D341Med (cell line): Measurements from ENCODE around the gene FURIN.
"Not testable (repeated sequence)": the region's sequence is repeated elsewhere in the genome, so short reads cannot be mapped to it uniquely, and the experiment has no call there.

Experiments used
- DNase-seq: peaks from one replicate; pipeline ENCODE4 v3.0.0; 2012; ENCODE audit warnings: low spot score

The FURIN gene

DNA sequence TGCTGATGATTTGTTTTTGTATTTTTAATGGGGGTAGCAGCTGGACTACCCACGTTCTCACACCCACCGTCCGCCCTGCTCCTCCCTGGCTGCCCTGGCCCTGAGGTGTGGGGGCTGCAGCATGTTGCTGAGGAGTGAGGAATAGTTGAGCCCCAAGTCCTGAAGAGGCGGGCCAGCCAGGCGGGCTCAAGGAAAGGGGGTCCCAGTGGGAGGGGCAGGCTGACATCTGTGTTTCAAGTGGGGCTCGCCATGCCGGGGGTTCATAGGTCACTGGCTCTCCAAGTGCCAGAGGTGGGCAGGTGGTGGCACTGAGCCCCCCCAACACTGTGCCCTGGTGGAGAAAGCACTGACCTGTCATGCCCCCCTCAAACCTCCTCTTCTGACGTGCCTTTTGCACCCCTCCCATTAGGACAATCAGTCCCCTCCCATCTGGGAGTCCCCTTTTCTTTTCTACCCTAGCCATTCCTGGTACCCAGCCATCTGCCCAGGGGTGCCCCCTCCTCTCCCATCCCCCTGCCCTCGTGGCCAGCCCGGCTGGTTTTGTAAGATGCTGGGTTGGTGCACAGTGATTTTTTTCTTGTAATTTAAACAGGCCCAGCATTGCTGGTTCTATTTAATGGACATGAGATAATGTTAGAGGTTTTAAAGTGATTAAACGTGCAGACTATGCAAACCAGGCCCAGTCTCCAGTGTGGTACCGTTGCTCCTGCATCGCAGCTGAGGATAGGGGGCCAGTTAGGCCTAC, 14.6 kb downstream of the FURIN start:
- DNase-seq, result no peak

DNA sequence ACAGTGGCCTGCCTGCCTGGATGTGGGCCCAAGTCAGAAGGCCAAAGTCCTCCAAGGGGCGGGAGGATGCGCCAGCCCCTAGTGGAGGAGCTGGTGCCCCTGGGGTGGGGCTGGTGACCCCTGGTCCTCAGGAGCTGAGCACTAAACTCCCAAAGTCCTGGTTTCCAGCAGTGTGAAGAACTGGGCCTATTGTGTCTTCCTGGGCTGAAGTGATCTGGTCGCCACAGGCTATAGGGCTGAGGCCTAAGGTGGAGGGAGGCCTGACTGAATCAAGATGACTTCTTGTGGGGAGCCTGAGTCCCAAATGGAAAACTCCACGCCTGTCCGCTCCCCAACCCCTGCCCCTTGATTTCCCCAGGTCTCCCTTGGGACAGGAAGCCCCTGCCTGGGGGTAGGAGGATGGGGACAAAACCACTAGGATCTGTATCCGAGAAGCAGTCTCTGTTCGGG, 15.2 kb downstream of the FURIN start:
- DNase-seq, result no peak

DNA sequence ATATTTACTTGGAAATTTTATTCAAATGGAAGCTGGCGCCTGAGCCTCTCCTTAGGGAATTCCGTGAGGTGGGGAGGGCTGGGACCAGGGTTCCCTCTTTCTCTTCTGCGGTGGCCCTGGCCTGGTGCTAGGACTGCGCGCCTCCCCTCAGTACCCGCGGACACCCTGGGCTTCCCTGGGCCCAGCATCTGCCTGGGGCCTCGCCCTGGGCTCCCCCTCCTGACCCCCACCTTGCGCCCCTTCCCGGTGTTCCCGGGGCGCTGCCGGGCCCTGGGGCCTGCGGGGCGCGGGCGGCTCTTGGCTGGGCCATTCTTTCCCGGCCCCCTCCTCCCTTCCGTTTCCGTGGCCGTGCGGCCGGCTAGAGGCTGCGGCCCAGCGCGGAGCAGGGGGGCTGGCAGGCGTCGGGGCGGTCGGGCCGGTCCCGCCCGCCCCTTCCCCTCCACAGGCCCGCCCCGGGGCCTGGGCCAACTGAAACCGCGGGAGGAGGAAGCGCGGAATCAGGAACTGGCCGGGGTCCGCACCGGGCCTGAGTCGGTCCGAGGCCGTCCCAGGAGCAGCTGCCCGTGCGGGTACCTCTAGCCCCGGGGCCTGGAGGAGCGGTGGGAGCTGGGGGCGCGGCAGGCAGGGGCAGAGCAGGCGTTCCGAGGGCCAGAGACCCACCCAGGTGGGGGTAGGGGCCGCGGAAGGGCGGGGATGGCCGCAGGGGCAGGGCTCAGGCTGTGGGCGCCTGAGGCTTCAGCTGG, 15.8 kb downstream of the FURIN start, which contains the start of gene FES:
FES (plus strand) TSS at position 529 of the 743 bp plus-strand sequence. CDS start 542 bp downstream, outside the sequence.
- DNase-seq, result no peak

DNA sequence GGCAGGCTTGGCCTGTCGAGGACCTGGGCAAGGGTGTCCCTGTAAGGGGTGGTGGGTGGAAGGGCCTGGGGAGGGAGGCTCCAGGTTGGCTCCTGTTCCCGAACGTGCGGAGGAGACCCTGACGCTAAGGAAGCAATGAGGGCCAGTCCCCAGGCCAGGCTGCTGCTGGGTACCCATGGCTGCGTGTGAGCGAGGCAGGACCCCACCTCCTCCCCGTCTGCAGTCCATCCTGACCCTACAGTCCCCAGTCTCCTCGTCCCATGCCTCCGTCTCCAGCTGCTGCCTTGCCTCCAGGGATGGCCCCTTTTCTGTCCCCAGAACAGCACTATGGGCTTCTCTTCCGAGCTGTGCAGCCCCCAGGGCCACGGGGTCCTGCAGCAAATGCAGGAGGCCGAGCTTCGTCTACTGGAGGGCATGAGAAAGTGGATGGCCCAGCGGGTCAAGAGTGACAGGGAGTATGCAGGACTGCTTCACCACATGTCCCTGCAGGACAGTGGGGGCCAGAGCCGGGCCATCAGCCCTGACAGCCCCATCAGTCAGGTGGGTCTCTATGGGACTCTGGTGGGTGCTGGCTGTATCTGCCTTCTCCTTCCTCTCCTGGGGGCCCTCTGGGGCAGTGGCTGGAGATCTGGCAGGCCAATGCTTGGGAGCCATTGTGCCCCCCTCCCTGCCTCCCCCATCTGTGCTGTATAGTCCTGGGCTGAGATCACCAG, 16.5 kb downstream of the FURIN start:
- DNase-seq, result no peak

DNA sequence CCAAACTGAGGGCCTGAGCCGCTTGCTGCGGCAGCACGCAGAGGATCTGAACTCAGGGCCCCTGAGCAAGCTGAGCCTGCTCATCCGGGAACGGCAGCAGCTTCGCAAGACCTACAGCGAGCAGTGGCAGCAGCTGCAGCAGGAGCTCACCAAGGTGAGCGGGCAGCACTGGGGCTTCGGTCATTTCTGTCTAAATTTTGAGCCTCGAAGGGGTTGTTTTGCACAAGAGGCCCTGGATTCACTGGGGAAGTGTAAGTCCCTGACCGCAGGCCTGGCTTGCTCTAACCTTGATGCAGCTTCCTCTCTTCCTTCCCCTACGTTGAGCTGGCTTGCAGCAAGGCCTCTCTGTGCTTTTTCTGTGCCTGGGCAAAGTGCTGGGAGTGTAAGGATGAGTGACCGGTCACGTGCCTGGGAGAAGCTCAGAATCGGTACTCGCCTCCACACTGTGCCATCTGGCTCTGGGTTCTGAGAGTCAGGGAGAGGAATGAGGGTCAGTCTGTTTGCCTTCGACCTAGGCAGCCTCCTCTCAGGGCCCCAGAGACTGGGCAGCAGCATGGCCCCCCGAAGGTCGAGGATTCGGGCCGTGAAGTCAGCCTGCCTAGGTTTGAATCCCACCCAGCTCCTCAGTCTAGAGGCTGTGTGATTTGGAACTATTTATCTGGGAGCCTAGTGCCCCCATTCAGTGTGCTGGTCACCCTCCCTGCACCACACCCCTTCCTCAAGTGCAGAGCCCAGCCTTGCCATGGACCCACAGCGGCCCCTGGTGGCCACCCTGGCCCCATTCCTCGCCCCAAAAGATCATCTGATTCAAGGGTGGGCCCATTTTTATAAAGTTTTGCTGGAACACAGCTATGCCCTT, 17.3 kb downstream of the FURIN start:
- peak; percentile 86 for DNase-seq

DNA sequence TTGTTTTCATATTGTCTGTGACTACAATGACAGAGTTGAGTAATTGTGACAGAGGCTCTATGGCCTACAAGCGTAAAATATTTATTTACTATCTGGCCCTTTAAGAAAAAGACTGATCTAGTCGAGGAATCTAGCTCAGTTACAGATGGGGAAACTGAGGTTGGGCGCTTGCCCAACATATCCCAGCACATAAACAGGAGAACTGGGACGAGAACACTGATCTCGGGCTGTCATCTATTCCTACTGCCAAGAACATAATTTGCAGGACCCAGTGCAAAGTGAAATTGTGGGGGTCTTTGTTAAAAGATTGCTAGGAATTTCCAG, 17.9 kb downstream of the FURIN start:
- no peak for DNase-seq

DNA sequence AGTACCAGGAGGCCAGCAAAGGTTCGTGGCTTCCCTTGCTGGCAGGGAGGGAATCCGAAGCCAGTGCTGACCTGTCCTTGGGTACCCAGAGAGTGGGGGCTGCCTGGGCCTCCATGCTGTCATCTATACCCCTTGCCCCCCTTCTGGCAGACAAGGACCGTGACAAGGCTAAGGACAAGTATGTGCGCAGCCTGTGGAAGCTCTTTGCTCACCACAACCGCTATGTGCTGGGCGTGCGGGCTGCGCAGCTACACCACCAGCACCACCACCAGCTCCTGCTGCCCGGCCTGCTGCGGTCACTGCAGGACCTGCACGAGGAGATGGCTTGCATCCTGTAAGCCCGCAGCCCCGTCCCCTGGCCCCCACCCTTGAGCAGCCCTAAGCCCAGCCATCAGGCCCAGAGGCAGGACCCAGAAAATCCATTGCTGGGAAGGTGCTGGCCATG, 18.7 kb downstream of the FURIN start:
- DNase-seq, result no peak

DNA sequence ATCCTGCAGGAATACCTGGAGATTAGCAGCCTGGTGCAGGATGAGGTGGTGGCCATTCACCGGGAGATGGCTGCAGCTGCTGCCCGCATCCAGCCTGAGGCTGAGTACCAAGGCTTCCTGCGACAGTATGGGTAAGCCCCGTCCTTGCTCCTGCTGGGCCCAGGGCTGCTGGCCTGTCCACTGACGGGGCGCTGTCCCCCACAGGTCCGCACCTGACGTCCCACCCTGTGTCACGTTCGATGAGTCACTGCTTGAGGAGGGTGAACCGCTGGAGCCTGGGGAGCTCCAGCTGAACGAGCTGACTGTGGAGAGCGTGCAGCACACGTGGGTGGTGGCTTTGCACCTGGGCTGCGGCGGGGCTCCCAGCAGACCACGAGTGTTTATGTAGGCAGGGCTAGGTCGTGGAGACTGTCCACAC, 20.9 kb downstream of the FURIN start:
- DNase-seq, result no peak

DNA sequence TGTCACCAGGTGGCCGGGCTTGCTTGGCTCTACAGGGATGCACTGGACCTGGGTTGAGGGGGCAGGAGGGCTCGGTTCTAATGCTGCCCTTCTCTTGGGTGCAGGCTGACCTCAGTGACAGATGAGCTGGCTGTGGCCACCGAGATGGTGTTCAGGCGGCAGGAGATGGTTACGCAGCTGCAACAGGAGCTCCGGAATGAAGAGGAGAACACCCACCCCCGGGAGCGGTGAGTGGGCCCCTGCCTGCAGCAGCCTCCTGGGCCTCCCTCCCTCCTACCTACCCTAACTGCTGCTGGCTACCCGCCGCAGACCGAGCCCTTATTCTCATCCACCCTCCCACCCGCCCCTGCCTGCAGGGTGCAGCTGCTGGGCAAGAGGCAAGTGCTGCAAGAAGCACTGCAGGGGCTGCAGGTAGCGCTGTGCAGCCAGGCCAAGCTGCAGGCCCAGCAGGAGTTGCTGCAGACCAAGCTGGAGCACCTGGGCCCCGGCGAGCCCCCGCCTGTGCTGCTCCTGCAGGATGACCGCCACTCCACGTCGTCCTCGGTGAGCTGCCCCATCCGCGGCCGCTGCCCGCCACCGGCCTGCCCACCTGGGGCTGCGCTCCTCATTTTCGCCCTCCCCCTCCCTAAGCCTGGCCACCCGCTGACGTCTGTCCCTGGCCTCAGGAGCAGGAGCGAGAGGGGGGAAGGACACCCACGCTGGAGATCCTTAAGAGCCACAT, 21.5 kb downstream of the FURIN start:
- no peak for DNase-seq

DNA sequence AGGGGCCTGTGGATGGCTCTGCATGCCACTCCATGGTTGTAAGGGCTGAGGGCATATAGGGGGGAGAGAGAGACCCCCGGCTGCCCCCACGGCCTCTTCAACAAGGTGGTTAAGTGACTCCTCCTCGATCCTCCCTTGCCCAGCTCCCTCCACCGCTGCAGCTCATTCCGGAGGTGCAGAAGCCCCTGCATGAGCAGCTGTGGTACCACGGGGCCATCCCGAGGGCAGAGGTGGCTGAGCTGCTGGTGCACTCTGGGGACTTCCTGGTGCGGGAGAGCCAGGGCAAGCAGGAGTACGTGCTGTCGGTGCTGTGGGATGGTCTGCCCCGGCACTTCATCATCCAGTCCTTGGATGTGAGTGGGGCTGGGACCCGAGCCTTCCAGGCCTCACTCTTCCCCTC, 22.5 kb downstream of the FURIN start:
- DNase-seq, result no peak

DNA sequence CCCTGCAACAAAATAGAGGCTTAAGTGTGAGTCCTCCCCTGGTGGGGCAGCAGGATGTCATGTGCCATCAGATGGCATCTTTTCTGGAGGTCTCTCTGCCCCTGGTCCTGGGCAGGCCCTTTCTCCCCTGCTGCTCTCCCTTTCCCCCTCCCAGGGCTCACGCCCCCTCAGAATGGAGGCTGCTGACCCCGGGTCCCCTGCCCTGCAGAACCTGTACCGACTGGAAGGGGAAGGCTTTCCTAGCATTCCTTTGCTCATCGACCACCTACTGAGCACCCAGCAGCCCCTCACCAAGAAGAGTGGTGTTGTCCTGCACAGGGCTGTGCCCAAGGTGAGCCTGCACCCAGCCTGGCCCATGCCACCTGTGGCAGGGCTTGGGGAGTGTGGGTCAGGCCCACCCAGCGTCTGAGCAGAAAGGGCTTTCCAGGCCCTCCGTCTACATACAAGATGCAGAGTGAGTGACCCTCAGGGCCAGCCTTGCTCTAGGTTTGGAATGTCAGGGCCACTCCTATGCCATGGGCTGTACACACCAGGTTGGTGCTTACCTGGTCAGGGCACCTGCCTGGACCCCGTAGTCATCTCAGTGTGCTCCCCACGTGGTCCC, 23.1 kb downstream of the FURIN start:
- no peak for DNase-seq

DNA sequence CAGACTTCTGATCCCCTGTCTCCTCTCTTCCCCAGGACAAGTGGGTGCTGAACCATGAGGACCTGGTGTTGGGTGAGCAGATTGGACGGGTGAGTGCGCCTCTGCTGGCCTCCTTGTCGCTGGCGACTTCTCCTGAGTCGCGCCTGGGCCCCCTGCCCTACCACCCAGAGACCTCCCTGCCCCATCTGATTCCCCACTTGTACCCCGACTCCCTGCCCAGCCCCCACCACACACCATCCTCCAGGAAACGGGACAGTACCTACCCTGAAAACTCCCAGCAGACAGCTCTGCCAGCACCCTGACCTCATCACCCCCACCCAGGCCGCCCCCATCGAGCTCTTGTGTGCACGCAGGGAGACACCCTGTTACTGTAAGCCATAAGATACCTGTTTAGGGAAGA, 23.6 kb downstream of the FURIN start:
- DNase-seq, result no peak

DNA sequence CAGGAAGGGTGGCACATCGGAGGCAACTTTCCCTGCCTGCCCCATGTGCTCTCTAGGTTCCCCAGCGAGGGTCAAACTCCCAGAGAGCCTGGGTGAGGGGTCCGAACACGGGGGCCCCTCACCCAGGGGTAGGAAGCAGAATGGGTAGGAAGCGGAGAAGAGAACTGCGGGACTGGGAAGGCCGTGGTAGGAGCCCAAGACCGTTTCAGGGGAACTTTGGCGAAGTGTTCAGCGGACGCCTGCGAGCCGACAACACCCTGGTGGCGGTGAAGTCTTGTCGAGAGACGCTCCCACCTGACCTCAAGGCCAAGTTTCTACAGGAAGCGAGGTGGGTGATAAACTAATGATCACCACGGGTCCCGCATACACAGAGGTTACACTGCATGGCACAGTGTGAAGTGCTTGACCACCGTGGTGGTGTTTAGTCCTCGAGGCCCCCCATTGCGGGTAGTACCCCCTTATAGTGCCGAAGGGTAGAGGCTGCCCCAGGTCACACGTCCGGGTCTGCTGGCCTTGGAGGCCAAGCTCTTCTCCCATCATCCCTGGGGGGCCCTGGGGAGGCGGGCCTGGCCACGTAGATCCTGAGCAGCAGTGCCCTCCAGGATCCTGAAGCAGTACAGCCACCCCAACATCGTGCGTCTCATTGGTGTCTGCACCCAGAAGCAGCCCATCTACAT, 24.2 kb downstream of the FURIN start:
- no peak for DNase-seq

DNA sequence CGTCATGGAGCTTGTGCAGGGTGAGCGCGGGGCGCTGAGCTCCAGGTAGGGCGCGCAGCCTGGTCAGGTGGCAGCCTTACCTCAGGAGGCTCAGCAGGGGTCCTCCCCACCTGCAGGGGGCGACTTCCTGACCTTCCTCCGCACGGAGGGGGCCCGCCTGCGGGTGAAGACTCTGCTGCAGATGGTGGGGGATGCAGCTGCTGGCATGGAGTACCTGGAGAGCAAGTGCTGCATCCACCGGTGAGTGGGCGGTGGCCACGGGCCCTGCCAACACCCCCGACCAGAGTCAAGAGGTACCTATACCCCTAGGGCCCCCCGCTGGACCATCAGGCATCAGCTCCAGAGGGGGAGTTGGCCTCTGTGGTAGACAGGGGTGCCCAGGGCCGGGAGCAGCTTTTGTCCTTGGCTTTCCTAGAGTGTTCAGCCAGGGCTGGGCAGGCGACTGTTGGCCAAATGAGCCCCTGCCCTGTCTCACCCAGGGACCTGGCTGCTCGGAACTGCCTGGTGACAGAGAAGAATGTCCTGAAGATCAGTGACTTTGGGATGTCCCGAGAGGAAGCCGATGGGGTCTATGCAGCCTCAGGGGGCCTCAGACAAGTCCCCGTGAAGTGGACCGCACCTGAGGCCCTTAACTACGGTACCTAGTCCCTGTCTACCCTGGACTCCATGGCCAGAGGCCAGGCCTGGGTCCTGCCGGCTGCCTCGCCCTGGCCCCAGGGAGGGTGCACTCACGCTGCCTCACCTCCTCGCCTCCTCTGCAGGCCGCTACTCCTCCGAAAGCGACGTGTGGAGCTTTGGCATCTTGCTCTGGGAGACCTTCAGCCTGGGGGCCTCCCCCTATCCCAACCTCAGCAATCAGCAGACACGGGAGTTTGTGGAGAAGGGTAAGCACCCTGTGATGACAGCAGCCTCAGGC, 25.0 kb downstream of the FURIN start:
- DNase-seq, result no peak

DNA sequence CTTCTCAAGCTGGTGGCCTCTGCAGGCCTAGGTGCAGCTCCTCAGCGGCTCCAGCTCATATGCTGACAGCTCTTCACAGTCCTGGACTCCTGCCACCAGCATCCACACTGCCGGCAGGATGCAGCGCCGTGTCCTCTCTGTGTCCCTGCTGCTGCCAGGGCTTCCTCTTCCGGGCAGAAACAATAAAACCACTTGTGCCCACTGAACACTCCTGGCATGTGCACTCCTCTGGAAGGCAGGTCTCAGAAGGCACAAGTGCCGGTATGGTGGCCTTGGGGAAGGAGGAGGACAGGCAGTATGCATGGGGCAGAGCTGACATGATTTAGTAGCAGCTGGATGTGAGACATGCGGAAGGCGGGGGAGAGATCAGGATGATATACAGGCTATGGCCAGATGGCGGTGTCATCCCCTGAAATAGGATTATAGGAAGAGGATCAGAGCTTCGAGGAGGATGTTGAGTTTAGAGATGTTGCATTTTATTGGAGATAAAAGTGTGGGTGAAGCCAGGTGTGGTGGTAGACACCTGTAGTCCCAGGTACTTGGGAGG, 27.3 kb downstream of the FURIN start:
- peak; percentile 85 for DNase-seq

DNA sequence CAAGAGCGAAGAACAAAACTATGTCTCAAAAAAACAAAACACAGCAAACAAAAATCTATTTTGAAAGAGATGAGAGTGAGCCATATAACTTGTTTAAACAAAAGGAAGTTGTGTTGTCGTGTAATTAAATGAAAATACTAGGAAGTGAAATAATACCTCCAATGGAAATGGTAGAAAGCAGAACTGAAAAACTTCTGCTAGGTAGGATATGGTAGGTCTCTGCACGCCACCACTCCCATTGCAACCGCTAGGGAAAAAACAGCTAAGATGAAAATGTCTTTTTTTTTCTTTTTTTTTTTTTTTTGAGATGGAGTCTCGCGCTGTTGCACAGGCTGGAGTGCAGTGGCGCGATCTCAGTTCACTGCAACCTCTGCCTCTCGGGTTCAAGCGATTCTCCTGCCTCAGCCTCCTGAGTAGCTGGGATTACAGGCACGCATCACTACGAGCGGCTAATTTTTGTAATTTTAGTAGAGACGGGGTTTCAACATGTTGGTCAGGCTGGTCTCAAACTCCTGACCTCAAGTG, 28.8 kb downstream of the FURIN start:
- DNase-seq, result not testable (repeated sequence)

DNA sequence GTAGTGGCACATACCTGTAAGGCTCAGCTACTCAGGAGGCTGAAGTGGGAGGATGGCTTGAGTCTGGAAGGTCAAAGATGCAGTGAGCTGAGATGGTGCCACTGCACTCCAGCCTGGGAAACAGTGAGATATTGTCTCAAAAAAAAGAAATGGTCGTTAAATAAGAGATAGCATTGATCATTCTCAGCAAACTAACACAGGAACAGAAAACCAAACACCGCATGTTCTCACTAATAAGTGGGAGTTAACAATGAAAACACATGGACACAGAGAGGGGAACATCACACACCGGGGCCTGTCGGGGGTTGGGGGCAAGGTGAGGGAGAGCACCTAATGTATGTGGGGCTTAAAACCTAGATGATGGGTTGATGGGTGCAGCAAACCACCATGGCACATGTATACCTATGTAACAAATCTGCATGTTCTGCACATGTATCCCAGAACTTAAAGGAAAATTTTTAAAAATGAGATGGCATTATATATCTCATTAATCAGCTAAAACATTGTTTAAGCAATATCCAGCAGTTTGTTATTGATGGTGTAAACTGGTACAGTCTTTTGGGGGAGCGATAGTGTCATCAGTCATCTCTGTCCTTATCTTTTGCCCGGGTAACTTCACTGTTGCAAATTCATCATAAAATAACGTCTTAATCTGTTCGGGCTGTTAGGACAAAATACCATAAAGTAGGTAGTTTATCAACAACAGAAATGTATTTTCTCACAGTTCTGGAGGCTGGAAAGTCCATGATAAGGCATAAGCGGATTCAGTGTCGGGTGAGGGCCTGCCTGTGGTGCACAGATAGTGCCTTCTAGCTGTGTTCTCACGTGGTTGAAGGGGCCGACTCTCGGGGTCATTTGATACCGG, 33.0 kb downstream of the FURIN start:
- no peak for DNase-seq
